GM19455 (cell line): Measurements from ENCODE around the gene AASDHPPT.
"Not testable (repeated sequence)": the region's sequence is repeated elsewhere in the genome, so short reads cannot be mapped to it uniquely, and the experiment has no call there.

ENCODE experiments used
- ATAC-seq: cut with Tn5 transposase; IDR thresholded peaks from one replicate; pipeline ENCODE4 v1.9.1; 2021; ENCODE audit not compliant: unreplicated experiment

The AASDHPPT gene, protein sequence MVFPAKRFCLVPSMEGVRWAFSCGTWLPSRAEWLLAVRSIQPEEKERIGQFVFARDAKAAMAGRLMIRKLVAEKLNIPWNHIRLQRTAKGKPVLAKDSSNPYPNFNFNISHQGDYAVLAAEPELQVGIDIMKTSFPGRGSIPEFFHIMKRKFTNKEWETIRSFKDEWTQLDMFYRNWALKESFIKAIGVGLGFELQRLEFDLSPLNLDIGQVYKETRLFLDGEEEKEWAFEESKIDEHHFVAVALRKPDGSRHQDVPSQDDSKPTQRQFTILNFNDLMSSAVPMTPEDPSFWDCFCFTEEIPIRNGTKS

DNA sequence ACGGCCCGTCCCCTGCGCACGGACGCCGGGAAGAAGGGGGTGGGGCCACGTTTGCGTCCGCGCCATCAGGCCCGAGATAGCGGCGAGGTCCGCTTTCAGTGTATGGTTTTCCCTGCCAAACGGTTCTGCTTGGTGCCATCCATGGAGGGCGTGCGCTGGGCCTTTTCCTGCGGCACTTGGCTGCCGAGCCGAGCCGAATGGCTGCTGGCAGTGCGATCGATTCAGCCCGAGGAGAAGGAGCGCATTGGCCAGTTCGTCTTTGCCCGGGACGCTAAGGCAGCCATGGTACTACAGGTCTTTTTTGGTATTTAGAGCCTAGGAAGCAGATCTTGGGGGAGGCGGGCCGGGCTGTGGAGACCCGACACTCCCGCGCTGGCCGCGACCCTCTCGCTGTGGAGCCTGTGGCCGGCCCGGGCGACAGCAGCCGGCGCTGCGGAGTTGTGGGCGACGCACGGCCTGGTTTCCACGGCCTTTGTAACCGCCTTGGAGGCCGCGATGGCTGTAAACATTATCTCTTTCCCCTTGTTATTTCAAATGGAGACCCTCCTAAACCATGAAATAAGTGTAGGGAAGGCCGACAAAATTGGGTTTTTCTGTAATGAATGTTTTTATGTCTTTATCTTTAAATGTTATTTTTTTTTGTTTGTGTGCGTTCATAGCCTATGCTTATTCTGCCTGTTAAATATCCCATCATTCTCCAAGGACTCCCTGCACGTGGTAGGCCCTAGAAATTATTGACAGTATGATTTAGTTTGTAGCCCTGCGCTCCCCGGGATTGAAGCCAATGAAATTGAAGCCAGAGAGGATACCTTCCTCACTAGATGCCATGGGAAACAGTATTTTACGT lies at the start of gene AASDHPPT:
TSS of gene AASDHPPT (plus strand) at position 54 of the 847 bp plus-strand sequence. CDS start at position 103, 49 bp downstream.
- ATAC-seq, result peak; percentile 28

DNA sequence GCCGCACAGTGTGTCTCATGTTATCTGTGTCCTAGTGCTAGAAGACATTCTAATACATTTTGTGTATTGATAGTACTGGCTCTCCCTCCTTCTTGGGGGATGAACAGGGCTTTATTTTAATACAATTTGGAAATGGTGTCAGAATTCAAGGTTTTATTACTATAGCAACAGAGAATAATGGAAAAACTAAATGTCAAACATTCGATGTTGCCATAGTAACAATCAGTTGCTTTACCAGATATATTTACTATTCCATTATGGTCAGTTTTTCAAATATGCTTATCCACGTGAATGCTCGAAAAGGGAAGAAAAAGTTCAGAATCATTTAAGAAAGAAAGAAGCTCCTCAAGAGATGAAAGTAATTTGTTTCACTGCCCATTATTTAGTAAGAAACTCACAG lies 46.9 kb upstream of the AASDHPPT start:
- no peak for ATAC-seq

DNA sequence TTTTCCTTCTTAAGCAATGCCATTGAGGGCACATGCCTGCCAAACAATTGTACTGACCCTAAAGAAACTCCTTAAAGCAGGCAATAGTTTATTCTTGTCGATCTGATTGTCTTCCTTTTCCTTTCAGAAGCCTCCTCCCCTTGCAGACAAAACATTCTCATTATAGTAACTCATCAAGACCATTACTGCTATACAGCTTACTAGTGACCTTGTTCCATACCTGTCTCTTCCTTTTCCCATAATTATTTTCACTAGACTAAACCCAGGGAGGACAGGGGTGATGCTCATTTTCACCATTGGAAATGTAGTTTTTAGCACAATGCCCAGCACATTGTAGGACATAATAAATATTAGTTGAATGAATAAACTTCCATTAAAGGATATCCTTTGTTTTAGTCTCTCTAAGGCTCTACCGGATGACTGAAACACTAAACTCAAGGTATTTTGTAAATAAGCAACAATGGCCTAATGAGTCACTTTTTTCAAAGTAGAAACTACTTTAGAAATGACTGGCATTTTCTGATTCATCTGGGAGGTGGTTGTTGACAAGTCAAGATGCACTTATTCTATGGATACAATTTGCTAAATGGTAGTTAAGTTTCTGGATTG lies 46.2 kb upstream of the AASDHPPT start:
- ATAC-seq, result no peak

DNA sequence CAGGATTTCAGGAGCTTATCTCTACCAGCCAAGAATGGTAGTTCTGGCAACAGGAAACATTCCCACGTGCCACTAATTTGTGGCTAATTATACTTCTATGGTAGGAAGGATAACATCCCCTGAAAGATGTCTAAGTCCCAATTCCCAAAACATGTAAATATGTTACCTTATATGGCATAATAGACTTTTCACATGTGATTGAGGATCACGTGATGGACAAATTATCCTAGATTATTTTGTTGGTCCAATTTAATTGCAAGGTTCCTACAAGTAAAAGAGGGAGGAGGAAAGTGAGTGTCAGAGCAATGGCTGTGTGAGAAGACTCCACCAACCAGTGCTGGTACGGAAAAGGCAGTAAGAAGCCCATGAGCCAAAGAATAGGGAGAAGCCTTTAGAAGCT lies 45.5 kb upstream of the AASDHPPT start:
- ATAC-seq, result no peak

DNA sequence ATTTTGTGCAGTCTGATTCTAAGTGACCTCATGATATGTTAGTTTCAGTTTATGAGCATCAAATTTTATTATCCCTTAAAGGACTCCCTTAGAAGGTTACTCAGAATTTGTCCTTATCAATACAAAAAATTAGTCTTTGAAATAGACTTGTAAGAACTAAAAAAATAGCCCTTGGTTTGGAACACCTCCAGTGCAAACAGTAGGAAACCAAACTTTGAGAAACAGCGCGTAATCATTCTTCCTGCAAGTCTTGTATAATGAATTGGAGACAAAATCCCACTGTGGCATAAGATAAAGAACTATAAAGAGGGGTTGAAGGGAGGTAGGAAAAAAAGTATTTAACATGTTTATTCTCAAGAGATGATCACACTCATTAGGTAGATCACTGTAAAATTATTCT lies 44.6 kb upstream of the AASDHPPT start:
- ATAC-seq, result no peak

DNA sequence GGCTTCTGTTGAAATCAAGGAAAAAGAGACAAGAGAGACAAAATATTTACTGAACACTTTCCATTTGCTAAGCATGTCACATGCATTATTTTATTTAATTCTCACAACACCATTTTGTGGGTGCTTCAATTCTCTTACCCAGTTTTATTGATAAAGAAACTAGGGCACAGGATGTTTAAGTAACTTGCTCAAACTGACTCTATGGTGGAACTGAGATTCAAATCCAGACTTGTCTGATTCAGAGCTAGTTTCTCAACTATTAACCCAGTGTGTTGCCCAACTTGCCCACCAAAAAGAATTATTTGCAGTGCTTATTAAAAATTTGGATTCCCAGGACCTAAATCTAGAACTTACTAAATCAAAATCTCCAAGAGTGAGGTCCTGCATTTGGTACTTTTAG lies 33.9 kb upstream of the AASDHPPT start:
- ATAC-seq, result no peak

DNA sequence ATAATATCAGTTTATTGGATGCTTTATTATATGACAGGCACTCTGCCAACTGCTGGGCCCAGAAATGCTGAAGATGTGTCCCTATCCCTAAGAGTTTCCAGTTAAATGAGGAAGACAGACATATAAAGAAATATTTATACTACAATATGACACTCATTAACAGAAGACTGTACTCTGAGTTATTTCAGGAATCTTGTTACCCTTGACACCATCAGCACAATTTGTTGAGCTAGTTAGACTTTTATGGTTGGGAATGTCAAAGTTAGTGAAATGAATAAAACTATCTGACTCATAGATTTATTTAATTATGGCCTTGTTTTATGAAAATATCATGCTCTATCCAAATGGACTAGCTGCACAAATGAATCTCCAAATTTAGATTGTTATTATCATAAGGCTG lies 29.8 kb upstream of the AASDHPPT start:
- ATAC-seq, result no peak

DNA sequence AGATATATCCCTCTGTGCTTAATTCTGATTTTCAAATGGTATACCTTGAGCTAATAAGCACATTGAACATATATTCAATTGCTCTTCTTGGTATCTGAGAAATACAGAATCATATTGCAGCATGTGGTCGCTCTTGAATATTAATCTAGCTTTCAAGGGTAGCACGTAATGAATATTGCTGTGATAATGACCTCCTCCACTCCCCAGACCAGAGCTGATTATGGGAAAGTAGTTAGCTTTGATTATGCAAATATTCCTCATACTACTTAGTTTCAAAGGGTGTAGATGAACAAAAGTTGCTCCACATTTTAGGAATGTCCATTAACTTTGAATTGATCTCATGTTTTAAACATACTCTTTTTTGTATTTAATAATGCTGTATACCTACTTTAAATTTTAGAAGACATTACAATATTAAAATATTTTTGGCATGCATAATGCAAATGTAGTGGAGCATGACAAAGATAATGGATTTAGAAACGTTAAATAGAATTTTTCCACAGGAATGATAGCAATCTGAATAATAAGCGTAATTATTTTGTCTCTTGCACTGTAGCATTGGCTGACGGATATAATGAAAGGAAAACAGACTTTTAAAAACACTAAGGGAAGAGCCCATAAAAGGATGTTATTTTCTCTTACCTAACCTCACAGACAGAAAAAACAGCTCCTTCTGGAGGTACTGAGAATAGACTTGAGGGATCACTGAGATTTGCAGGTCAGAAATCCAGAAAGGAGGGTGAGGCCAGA lies 27.6 kb upstream of the AASDHPPT start:
- ATAC-seq, result no peak

DNA sequence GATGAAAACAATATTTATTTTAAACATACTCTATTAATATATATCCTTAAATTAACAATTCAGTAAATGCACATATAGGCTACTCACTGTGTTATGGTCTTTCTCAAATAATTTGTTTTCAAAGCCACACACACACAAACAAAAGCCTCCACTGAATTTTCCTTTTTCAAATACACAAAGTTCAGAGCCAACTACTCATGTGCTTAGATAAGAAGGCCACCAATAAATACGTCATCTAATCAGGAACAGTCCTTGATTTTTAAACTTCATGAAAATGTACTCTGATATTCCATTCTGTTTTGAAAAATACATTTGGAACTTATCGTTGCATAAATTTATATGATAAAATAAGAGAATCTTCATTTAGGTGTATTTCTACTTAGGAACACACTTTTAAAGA lies 26.4 kb upstream of the AASDHPPT start:
- ATAC-seq, result no peak

DNA sequence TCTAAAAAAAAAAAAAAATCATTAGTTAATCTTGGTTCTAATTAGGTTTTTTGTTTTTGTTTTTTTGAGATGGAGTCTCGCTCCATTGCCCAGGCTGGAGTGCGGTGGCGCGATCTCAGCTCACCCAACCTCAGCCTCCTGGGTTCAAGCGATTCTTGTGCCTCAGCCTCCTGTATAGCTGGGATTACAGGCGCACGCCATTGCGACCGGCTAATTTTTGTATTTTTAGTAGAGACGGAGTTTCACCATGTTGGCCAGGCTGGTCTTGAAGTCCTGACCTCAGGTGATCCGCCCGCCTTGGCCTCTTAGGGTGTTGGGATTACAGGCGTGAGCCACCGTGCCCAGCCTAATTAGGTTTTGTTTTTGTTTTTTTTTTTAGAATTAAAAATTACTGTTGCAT lies 19.1 kb upstream of the AASDHPPT start:
- not testable (repeated sequence) for ATAC-seq

DNA sequence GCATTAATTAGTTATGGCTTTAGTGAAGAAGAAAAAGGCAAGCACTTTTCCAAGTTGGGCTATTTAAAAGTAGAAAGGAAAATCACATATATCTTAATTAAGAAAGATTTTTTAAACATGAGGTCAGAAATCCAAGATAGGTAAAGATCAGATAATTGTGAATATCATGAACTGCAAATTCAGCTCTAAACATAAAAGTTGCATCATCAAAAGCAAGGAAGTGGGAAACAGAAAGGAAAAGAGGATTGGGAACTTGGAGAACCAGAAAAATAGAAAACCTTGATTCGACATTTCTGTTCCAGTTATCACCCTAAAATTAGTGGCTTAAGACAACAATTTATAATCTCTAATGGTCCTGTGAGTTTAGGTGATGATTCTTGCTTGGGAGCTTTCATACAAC lies 17.8 kb upstream of the AASDHPPT start:
- ATAC-seq, result no peak

DNA sequence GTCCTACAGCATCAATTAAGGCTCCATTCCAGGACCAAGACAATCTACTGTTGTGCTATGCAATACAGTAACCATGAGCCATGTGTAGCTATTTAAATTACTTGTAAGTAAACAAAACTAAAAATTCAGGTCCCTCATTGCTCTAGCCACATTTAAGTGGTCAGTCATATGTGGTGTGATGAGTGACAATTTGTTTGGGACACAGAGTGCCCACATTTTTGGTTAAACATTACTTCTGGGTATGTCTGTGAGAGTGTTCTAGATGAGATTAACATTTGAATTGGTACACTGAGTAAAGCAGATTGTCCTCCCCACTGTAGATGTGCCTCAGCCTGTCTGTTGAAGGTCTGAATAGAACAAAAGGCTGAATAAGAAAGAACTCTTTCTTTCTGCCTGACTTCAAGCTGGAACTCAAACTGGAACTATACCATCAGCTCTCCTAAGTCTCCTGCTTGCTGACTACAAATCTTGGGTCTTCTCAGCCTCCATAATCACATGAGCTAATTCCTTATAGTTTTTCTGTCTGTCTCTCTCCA lies 16.1 kb upstream of the AASDHPPT start:
- ATAC-seq, result no peak

DNA sequence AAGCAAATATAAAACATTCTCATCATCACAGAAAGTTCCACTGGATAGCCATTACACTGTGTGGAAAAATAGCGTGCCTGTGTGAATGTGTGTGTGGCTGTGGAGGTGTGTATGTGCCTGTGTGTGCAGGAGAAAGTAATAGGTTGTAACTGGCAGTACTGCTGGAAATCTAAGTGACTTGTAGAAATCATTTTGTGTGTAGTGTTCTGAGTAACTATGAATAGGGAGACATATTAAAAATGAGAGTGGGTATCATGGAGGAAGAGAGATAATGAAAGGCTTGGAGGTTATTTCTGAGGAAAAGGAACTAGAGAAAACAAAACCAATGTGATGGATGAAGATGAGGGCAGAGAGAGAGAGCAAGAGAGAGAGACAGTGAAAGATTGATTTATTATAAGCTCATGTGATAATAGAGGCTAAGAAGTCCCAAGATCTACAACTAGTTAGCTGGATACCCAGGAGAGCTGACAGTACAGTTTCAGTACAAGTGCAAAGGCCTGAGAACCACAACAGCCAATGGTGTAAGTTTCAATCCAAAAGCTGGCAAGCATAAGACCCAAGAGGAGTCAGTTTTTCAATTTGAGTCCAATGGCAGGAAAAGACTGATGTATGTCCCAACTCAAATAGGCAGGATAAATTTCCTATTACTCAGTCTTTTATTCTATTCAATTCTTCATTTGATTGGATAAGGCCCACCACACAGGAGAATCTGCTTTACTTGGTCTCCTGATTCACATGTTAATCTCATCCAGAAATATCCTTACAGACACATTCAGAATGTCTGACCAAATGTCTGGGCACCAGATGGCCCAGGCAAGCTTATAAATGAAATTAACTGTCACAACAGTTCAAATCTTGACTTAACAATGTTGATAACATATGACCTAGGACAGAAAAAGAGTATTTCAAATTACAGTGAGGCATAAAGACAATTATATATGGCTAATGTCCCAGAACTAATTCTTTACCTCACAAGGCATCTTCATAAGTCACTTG lies 15.2 kb upstream of the AASDHPPT start:
- ATAC-seq, result no peak

DNA sequence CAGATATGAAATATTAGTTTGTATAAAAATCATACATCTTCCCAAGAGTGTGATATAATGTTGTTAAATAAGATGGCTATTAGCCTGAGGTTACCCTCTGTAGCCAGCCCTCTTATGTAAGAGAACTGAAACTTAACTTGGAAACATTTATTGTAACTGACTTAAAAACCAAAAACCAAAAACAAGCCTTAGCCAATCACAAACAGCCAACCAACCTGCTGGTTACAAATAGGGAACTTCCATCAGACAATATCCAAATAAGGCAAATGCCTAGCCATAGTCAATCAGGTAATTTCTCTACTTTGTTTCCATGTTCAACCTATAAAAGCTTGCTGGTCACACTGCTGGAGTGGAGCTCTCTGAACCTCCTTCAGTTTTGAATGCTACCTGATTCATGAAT lies 14.5 kb upstream of the AASDHPPT start:
- no peak for ATAC-seq

DNA sequence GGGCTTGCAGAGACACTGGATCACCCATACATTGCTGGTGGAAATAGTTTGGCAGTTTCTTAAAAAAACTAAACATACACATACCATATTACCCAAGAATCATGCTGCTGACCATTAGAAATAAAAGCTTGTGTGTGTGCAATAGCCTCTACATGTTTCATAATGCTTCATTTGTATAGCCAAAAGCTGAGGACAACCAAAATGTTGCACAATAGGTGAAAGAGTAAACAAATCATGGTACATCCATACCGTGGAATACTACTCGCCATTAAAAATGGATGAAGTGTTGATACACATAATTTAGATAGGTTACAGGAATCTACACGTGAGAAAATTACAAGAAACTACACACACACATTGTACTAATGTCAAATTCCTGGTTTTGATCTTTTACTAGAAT lies 6.9 kb upstream of the AASDHPPT start:
- no peak for ATAC-seq

DNA sequence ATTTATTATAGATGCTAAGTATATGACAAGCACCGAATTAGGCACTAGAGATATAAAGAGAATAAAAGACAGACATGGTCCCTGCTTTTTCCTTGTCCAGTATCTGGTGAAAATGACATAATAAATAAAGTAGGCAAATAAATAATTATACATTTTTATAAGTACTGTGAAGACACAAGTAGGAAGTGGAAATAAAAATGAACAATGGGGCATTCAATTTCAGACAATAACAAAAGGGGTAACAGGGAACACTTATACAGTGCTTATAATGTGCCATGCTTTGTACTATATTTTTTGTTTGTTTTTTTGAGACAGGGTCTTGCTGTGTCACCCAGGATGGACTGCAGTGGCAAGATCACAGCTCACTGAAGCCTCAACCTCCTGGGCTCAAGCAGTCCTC lies 4.7 kb upstream of the AASDHPPT start:
- ATAC-seq, result no peak

DNA sequence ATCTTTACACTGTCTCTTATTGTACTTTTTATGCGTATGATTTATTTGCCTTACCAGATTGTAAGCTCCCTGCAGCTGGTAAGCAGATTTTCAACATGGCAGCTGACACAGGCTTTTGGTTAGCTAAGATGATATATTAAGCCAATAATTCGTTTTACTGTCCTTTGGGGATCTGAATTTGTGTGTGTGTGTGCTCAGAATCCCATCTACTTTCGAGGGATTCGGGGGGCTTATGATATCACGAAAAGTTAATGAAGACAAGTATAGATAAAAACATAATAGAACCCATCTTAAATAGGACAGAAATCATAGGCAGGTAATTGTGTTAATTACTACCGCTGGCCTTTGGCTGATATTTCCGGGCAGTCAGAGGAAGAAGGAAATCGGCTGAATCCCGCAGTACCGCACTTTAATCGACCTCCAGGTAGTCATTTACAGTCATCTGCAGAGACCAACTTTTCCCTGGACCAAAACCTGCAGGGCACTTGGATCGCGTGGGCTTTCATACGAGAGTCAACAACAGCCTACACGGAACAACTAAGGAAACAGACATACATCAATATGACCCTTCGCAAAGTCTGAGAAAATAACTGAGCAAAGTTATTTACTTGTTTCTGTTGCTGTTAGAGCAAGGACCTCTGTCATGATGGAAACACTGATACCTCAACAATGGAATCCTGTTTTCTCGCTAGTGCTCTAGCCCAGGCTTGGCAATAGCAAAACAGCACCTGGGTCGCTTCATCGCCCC lies 1.1 kb upstream of the AASDHPPT start:
- peak; percentile 0 for ATAC-seq

DNA sequence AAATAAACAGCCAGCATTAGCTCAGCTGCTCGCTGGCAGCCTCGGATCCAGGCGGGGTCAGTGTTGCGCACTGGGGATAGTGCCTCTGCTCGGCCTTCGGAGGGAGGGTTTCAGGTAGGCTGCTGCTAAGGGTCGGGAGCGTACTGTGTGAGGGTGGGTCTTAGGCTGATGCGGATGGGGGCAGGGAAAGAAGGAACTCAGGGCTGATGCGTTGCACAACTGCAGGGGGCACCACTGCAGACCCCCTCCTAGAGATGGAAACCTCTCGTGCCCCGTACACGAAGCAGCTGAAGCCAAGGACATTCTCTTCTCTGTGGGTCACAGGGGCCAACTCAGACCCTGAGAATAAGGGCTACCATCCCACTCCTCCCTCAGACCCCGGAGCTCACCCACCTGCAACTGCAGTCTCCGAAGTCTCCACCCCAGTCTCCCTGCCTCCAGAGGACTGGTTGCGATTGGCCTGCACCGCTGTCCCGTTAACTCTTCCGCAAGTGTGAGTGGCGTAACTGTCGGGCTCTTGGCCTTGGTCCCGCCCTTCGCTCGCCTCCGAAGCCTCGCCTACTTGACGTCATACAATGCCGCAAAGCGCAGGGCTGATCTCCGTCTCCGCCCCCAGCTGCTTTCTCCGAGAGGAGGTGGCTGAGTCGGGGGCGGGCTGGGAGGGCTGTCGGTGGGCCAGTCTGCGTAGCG lies 398 bp upstream of the AASDHPPT start, which contains the start of gene KBTBD3:
TSS of gene KBTBD3 (minus strand) at position 429 of the 690 bp plus-strand sequence. CDS start 18,250 bp downstream, outside the sequence.
- peak; percentile 96 for ATAC-seq
